ENCODE measurements around the gene TRIM37. TPM values are rescaled to one million over a fixed set of nuclear protein-coding genes. Genes with fewer than 3 reads are reported as not detected.

TRIM37 gene
- total RNA-seq, 8 experiments from 2014 or later, result 30.2 to 54.5 (median 32.0) TPM

Other genes starting within 250 kb of the TRIM37 start
- gene SKA2, start 48.3 kb upstream of the TRIM37 start, total RNA-seq, result 100 to 1,000 TPM in 1 of 8 experiments, 10 to 100 TPM in 6, 1 to 10 TPM in 1; 8.2 to 162 (median 69.6) TPM
- gene PRR11, start 48.9 kb upstream of the TRIM37 start, total RNA-seq, result 10 to 100 TPM in 3 of 8 experiments, 1 to 10 TPM in 5; 1.8 to 27.1 (median 4.8) TPM
- gene SMG8, start 103.2 kb upstream of the TRIM37 start, total RNA-seq, result 10 to 100 TPM; 16.0 to 22.0 (median 20.7) TPM
- 10 to 100 TPM in 5 of 8 experiments, 1 to 10 TPM in 3; 1.2 to 24.7 (median 21.3) TPM for gene GDPD1, start 113.6 kb upstream of the TRIM37 start, total RNA-seq
- 10 to 100 TPM in 2 of 8 experiments, 1 to 10 TPM in 6; 2.6 to 14.0 (median 5.2) TPM for gene YPEL2, start 224.8 kb upstream of the TRIM37 start, total RNA-seq

Measured in motor neuron (in vitro differentiated cells).